RWPE2 (cell line): ENCODE measurements around the gene ACTR3.

ENCODE experiments used
- ATAC-seq: fragments of 200-7000 bp; cut with Tn5 transposase; 3 replicates; pipeline ENCODE4 v1.9.1; 2021; ENCODE audit warnings: low read depth
- DNase-seq: peaks from one replicate; pipeline ENCODE4 v3.0.0-alpha.2; 2020; ENCODE audit warnings: low spot score
- H3K27ac ChIP-seq: fragments of 450-650 bp; 2 replicates; pipeline ENCODE4 v1.5.1; 2017; ENCODE audit warnings: mild to moderate bottlenecking; ENCODE audit not compliant: poor library complexity, severe bottlenecking
- H3K27me3 ChIP-seq: fragments of 250-450 bp; sonication (Bioruptor Pico); 2 replicates; pipeline ENCODE4 v1.5.1; 2021; ENCODE audit warnings: mild to moderate bottlenecking, moderate library complexity; ENCODE audit not compliant: insufficient read depth, poor library complexity, severe bottlenecking
- H3K36me3 ChIP-seq: fragments of 250-450 bp; sonication (Bioruptor Pico); 2 replicates; pipeline ENCODE4 v1.5.1; 2020; ENCODE audit warnings: low read depth, mild to moderate bottlenecking, moderate library complexity
- H3K4me1 ChIP-seq: fragments of 250-450 bp; sonication (Bioruptor Pico); 2 replicates; pipeline ENCODE4 v1.5.1; 2021; ENCODE audit warnings: mild to moderate bottlenecking, moderate library complexity; ENCODE audit not compliant: insufficient read depth, poor library complexity, severe bottlenecking
- H3K4me3 ChIP-seq: fragments of 250-450 bp; sonication (Bioruptor Pico); 2 replicates; pipeline ENCODE4 v1.5.1; 2021; ENCODE audit warnings: mild to moderate bottlenecking, moderate library complexity; ENCODE audit not compliant: severe bottlenecking
- H3K9me3 ChIP-seq: fragments of 250-450 bp; sonication (Bioruptor Pico); 2 replicates; pipeline ENCODE4 v1.5.1; 2021; ENCODE audit warnings: mild to moderate bottlenecking, moderate library complexity; ENCODE audit not compliant: severe bottlenecking
- CTCF ChIP-seq: fragments of 450-650 bp; IDR thresholded peaks from one replicate; pipeline ENCODE4 v1.5.1; 2017; ENCODE audit warnings: mild to moderate bottlenecking, moderate library complexity; ENCODE audit not compliant: poor library complexity, severe bottlenecking

ACTR3 gene

DNA sequence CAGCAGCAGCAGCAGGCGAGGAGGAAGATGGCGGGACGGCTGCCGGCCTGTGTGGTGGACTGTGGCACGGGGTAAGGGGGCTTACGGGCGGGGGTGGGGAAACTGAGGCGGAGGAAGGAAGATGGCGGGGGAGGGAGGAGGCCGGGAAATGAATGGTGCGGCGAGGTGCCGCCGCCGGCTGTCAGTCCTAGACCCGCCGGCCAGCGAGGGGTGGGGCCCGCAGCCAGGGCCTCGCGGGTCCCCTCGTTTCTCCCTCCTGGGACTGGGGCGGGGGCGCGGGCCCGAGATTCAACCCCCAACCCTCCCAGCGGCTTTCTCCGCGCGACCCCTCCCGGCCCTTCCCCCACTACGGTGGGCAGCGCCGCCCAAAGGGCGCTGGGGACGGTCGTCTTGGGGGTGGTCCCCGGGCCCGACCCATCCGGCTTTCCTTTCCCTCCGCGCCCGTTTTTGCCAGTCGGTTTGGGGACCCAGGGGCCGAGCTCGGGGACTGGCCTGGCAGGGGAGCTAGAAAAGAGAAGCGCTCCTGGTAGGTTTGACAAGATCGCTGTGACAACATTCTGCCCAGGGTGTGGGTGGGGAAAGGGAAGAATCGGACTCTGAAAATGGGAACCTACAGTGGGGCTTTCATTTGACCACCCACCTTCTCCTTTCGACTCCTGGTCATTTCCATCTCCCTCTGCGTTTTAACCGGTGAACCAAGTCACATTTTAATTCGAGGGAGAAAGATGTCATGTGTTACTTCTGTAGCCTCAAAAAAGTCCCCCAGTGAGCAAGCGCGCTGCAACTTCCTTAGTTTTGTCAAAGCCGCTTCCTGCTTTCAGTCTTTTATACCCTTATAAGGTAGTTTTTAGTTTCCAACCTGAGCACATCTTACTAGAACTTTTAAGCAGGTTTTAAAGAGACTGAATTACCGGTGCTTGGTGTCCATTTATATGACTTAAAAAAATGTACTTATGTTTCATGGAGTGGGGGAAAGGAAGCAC is 655 bp downstream of the ACTR3 start:
- peaks cover 51% of the 10 kb centered on the region for H3K4me1 ChIP-seq

GRCh38 chr2:113891265-113891959 is 1.5 kb downstream of the ACTR3 start:
- Histone ChIP-seq H3K4me3 (peak overlapping the region; percentile 90), H3K27ac (peak overlapping the region; percentile 91), H3K27me3 (no peaks in the 10 kb centered on the region), H3K36me3 (peaks cover 15% of the 10 kb centered on the region), H3K4me1 (peaks cover 56% of the 10 kb centered on the region), H3K9me3 (no peaks in the 10 kb centered on the region)
- DNase-seq (no peak), ATAC-seq (no peak)
- TF ChIP-seq CTCF: no peak

More for the DNA sequence above, 655 bp downstream of the ACTR3 start:
- no peak for TF ChIP-seq CTCF
- ATAC-seq (peak; percentile 30), DNase-seq (no peak)
- Histone ChIP-seq H3K27ac (peak overlapping the region; percentile 91), H3K4me3 (peak overlapping the region; percentile 90), H3K36me3 (peaks cover 15% of the 10 kb centered on the region), H3K27me3 (no peaks in the 10 kb centered on the region), H3K9me3 (no peaks in the 10 kb centered on the region)

- H3K9me3 ChIP-seq: no peaks in the 10 kb centered on the region
- no peak for ATAC-seq
- H3K27ac ChIP-seq: peak overlapping the region; percentile 91
- H3K27me3 ChIP-seq: no peaks in the 10 kb centered on the region
- peaks cover 56% of the 10 kb centered on the region for H3K4me1 ChIP-seq
- peak overlapping the region; percentile 90 for H3K4me3 ChIP-seq
- DNase-seq: no peak
- no peak for TF ChIP-seq CTCF
- H3K36me3 ChIP-seq: peaks cover 22% of the 10 kb centered on the region
Measured at GRCh38 chr2:113892004-113892710, 2.3 kb downstream of the ACTR3 start.

GRCh38 chr2:113894156-113894743 is 4.4 kb downstream of the ACTR3 start:
- no peak for TF ChIP-seq CTCF
- peaks cover 64% of the 10 kb centered on the region for H3K4me1 ChIP-seq
- peak overlapping the region; percentile 59 for H3K27ac ChIP-seq
- peak overlapping the region; percentile 3 for H3K4me3 ChIP-seq
- ATAC-seq (peak; percentile 63), DNase-seq (no peak)
- peaks cover 28% of the 10 kb centered on the region for H3K36me3 ChIP-seq
- no peaks in the 10 kb centered on the region for H3K9me3 ChIP-seq
- H3K27me3 ChIP-seq: no peaks in the 10 kb centered on the region
